GM23248 (cell line): ENCODE measurements around the gene UAP1L1.

Experiments
- EZH2 ChIP-seq: fragments of 200-600 bp; sonication (generic); IDR thresholded peaks from 2 replicates; pipeline ENCODE4 v1.6.1; 2018; ENCODE audit warnings: antibody characterized with exemption, mild to moderate bottlenecking; ENCODE audit not compliant: insufficient read depth, poor library complexity, severe bottlenecking
- EZH2phosphoT487 ChIP-seq: fragments of 200-600 bp; sonication (generic); IDR thresholded peaks from 2 replicates; pipeline ENCODE4 v1.6.1; 2018; ENCODE audit warnings: antibody characterized with exemption, moderate library complexity, mild to moderate bottlenecking, low read depth; ENCODE audit not compliant: insufficient read depth

DNA sequence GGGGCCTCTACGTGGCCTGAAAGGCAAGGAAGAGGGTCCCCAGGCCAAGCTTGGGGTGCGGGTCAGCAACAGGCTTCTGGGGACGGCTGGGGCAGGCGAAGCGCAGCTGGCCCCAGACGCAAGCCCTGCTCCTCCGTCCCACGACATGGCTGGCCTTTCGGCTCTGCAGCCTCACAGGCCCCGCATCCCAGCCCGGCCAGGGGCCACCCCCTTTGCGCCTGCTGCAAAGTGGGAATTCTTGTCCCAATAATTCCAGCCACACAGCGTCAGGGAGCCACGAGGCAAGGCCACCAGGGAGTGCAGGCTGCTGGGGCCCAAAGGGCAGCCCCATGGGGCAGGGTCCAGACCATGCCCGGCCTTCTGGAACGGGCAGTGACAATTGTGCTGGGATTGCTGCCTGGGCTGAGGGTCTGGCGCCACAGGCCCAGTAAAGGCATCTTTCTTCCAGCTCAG is 22.4 kb upstream of the UAP1L1 start:
- TF ChIP-seq EZH2 (no peak), EZH2phosphoT487 (no peak)
